ENCODE measurements around the gene KCNH4. TPM values are rescaled to one million over a fixed set of nuclear protein-coding genes. Genes with fewer than 3 reads are reported as not detected.

The KCNH4 gene
- total and polyA plus RNA-seq, 12 donors = 0.13 to 1.0 (median 0.19) TPM; not detected in 2

DNA sequence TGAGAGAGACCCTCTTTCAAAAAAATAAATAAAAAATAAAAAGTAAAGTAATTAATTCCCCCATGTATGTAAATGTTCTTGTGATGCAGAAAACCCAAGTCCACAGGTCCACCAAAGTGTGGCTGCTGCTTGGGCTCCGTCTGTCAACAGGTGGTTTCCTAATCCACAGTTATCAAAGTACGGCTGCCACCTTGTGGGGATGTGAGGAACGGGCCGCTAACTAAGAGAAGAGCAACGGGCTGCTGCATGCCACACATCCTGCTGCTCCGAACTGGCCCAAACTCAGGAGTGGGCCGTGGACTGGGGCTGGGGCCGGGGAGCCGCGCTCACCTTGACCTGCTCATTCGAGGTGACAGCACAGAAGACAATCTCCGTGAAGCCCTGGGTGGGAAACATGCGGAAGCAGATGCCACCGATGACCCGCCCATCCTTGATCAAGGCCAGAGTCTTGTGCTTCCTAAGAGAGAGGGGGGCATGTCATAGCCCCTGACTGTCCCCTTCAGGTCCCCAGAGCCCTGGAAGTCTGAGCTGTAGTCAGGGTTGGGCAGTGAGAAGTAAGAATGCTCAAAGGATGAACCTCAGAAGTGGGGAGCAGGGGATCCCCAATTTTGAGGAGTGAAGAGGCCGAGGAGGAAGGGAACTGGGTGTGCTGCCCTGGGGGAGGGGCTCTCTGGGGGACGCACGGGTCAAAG is 64.1 kb downstream of the KCNH4 start:
- WGBS, 4 donors = 16 to 25% (median 22%) methylated on average over 15 to 18 of the region's 18 CpGs
- no peaks in the 10 kb centered on the region for H3K9me3 ChIP-seq (replicated peaks in 1 of 3)
- no peaks in the 10 kb centered on the region for H3K27me3 ChIP-seq
- peaks cover 0 to 22% of the 10 kb centered on the region in 2 donors for H3K36me3 ChIP-seq (replicated peaks in 1 of 2)
- intact Hi-C loops (cut with DNase I) = loop anchor here in 1 of 2 donors (5.0 kb wide), 2 partner anchors 65 to 90 kb away; partner anchors contain the start of gene KCNH4
- TF ChIP-seq POLR2A (IDR thresholded peaks at IDR 0.05) = no peak
- TF ChIP-seq, protein P1, sequence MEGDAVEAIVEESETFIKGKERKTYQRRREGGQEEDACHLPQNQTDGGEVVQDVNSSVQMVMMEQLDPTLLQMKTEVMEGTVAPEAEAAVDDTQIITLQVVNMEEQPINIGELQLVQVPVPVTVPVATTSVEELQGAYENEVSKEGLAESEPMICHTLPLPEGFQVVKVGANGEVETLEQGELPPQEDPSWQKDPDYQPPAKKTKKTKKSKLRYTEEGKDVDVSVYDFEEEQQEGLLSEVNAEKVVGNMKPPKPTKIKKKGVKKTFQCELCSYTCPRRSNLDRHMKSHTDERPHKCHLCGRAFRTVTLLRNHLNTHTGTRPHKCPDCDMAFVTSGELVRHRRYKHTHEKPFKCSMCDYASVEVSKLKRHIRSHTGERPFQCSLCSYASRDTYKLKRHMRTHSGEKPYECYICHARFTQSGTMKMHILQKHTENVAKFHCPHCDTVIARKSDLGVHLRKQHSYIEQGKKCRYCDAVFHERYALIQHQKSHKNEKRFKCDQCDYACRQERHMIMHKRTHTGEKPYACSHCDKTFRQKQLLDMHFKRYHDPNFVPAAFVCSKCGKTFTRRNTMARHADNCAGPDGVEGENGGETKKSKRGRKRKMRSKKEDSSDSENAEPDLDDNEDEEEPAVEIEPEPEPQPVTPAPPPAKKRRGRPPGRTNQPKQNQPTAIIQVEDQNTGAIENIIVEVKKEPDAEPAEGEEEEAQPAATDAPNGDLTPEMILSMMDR (IDR thresholded peaks at IDR 0.05) = peak; percentile 74 to 91 (median 88)
- H3K4me1 ChIP-seq (replicated peaks in 1 of 2) = peaks cover 24 to 36% of the 10 kb centered on the region in 2 donors
- H3K27ac ChIP-seq = peak overlapping the region in 3 of 5 donors; percentile 72 to 76 (median 76)
- peak; percentile 83 to 97 (median 92) for DNase-seq
- H3K4me3 ChIP-seq = no peak overlapping the region

DNA sequence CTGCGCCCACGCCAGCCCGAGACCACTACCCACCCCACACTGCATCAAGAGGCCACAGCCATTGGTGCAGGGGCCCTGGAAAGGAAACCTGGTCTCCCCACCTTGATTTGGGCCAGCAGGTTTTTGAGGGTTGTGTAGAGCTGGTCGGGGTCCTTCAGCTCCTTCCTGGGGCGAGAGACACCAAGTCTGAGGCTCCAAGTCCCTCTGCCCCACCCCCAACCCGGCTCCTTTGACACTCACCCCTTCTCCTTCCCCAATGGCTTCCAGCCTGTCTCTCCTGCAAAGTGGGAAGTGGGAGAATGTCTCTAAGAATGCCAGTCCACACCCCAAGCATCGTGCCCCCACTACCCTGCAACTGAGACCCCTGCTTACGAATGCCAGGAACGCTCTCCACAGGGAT is 66.8 kb downstream of the KCNH4 start:
- no peaks in the 10 kb centered on the region for H3K9me3 ChIP-seq (replicated peaks in 1 of 3)
- intact Hi-C loops (cut with DNase I) = loop anchor here (2.0 to 5.0 kb wide), 3 partner anchors 87 to 152 kb away; no protein-coding TSS in a partner anchor
- no peaks in the 10 kb centered on the region for H3K27me3 ChIP-seq
- H3K36me3 ChIP-seq (replicated peaks in 1 of 2) = peaks cover 0 to 25% of the 10 kb centered on the region in 2 donors
- 84 to 94% (median 87%) methylated on average over 5 to 9 of the region's 9 CpGs for WGBS, 4 donors
- H3K4me1 ChIP-seq (replicated peaks in 1 of 2) = peaks cover 23 to 35% of the 10 kb centered on the region in 2 donors
- no peak overlapping the region for H3K4me3 ChIP-seq
- DNase-seq = no peak
- H3K27ac ChIP-seq = no peak overlapping the region
- TF ChIP-seq, protein P1 (IDR thresholded peaks at IDR 0.05) = no peak
- TF ChIP-seq POLR2A (IDR thresholded peaks at IDR 0.05) = no peak

DNA sequence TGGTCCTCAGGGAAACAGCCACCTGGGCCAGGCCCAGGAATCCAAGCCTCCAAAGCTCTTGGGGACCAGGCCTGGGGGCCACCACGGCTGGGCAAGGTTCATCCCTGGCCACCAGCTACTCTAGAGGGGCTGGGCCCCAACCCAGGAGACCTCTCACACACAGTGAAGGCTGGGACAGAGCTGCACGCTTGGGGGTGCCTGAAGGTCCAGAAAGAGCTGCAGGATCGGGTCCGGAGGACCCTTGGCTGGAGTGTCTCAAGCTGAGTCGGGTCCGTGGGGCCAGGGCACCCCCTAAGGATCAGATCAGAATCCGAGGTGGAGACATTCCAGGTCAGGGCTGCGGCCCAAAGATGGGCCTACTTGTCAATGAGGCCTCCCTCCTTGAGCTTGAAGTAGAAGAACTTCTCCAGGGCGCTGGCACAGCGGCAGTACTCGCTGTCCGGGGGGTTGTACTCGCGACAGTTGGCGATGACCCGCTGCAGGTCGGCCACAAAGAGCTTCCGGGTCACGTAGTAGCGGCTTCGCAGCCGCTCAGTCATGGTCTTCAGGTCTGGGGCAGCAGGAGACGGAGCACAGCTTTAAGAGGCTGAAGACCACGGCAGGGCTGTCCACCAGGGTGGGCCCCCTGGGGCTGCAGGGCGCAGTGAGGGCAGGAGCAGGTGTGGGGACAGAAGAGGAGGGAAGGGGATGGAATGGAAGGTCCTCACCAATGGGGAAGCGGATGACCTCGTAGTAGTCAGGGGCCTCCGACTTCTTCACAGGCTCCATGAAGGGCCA is 67.5 kb downstream of the KCNH4 start:
- no peak for TF ChIP-seq POLR2A (IDR thresholded peaks at IDR 0.05)
- TF ChIP-seq, protein P1 (IDR thresholded peaks at IDR 0.05) = no peak
- H3K27me3 ChIP-seq = no peaks in the 10 kb centered on the region
- no peaks in the 10 kb centered on the region for H3K9me3 ChIP-seq (replicated peaks in 1 of 3)
- H3K4me1 ChIP-seq (replicated peaks in 1 of 2) = peaks cover 23 to 35% of the 10 kb centered on the region in 2 donors
- peak overlapping the region; percentile 88 to 93 (median 90) for H3K27ac ChIP-seq
- intact Hi-C loops (cut with DNase I) = loop anchor here (2.0 to 5.0 kb wide), 3 partner anchors 86 to 151 kb away; no protein-coding TSS in a partner anchor
- H3K4me3 ChIP-seq = no peak overlapping the region
- H3K36me3 ChIP-seq (replicated peaks in 1 of 2) = peaks cover 0 to 32% of the 10 kb centered on the region in 2 donors
- DNase-seq = no peak
- WGBS, 4 donors = 84 to 90% (median 90%) methylated on average over 17 to 28 of the region's 28 CpGs
